Vagina (tissue), 2 donors: ENCODE data around the gene STT3B.
"Not testable (repeated sequence)": the region's sequence is repeated elsewhere in the genome, so short reads cannot be mapped to it uniquely, and the experiment has no call there.

Experiments
- CTCF ChIP-seq, 3 experiments: fragments of 450-650 bp in 2 of 3; fragments of 200-600 bp in 1 of 3; sonication (generic) in 1 of 3; IDR thresholded peaks; one replicate each; pipeline ENCODE4 v1.5.1; 2017 to 2019; ENCODE audit warnings: antibody characterized with exemption in 3 of 3, mild to moderate bottlenecking in 2 of 3, moderate library complexity in 2 of 3
- POLR2A ChIP-seq, 2 donors: fragments of 450-650 bp; IDR thresholded peaks; one replicate each; pipeline ENCODE4 v1.6.1; 2017; ENCODE audit warnings: antibody characterized with exemption in 2 of 2, mild to moderate bottlenecking in 2 of 2, moderate library complexity in 2 of 2

- not testable (repeated sequence) for TF ChIP-seq CTCF, POLR2A (IDR thresholded peaks at IDR 0.05)
These were observed 26.2 kb upstream of the STT3B start for GRCh38 chr3:31506515-31506914.
